ENCODE measurements around the gene SNX10. TPM values are rescaled to one million over a fixed set of nuclear protein-coding genes. Genes with fewer than 3 reads are reported as not detected.
A peak's percentile ranks its signal among the peaks of the same experiment; 100 is the strongest.

The SNX10 gene
- polyA plus RNA-seq, 4 donors = 1.3 to 12.4 (median 4.9) TPM

GRCh38 chr7:26397796-26398426 is 106.2 kb downstream of the SNX10 start:
- Histone ChIP-seq H3K27ac (ENCODE audit: low read depth in 1 of 3, low read length in 2 of 3) (peak overlapping the region; percentile 27 to 82 (median 67)), H3K36me3 (ENCODE audit: control insufficient read depth in 3 of 3, insufficient read depth in 2 of 3, low read depth in 1 of 3, low read length in 3 of 3) (no peaks in the 10 kb centered on the region), H3K4me1 (ENCODE audit: control insufficient read depth in 3 of 3, insufficient read depth in 2 of 3, low read depth in 1 of 3, low read length in 2 of 3) (peaks cover 0 to 12% (median 0%) of the 10 kb centered on the region in 3 donors), H3K27me3 (ENCODE audit: control insufficient read depth in 3 of 3, insufficient read depth in 3 of 3, low read length in 3 of 3) (peaks cover 0 to 1% (median 0%) of the 10 kb centered on the region in 3 donors), H3K4me3 (ENCODE audit: low read depth in 1 of 3, low read length in 3 of 3) (peak overlapping the region; percentile 58 to 82 (median 71)), H3K9me3 (ENCODE audit: control insufficient read depth in 2 of 2, insufficient read depth in 1 of 2, low read depth in 1 of 2, low read length in 1 of 2) (no peaks in the 10 kb centered on the region)
- FAIRE-seq (no peak), DNase-seq (peak; percentile 3 to 80)
- WGBS, 3 donors = 2 to 3% (median 3%) methylated on average over 32 to 38 of the region's 38 CpGs

- Histone ChIP-seq H3K27me3 (ENCODE audit: control insufficient read depth in 3 of 3, insufficient read depth in 3 of 3, low read length in 3 of 3) (peaks cover 0 to 1% (median 0%) of the 10 kb centered on the region in 3 donors), H3K4me1 (ENCODE audit: control insufficient read depth in 3 of 3, insufficient read depth in 2 of 3, low read depth in 1 of 3, low read length in 2 of 3) (peaks cover 0 to 12% (median 0%) of the 10 kb centered on the region in 3 donors), H3K27ac (ENCODE audit: low read depth in 1 of 3, low read length in 2 of 3) (peak overlapping the region in 2 of 3 donors; percentile 81 to 82), H3K9me3 (ENCODE audit: control insufficient read depth in 2 of 2, insufficient read depth in 1 of 2, low read depth in 1 of 2, low read length in 1 of 2) (no peaks in the 10 kb centered on the region), H3K4me3 (ENCODE audit: low read depth in 1 of 3, low read length in 3 of 3) (peak overlapping the region; percentile 58 to 82 (median 71)), H3K36me3 (ENCODE audit: control insufficient read depth in 3 of 3, insufficient read depth in 2 of 3, low read depth in 1 of 3, low read length in 3 of 3) (no peaks in the 10 kb centered on the region)
- DNase-seq (peak in 1 of 2 donors; percentile 81), FAIRE-seq (no peak)
- 0% methylated on average over 19 to 36 of the region's 36 CpGs for WGBS, 3 donors
Measured at GRCh38 chr7:26398427-26398755, 106.7 kb downstream of the SNX10 start.

DNA sequence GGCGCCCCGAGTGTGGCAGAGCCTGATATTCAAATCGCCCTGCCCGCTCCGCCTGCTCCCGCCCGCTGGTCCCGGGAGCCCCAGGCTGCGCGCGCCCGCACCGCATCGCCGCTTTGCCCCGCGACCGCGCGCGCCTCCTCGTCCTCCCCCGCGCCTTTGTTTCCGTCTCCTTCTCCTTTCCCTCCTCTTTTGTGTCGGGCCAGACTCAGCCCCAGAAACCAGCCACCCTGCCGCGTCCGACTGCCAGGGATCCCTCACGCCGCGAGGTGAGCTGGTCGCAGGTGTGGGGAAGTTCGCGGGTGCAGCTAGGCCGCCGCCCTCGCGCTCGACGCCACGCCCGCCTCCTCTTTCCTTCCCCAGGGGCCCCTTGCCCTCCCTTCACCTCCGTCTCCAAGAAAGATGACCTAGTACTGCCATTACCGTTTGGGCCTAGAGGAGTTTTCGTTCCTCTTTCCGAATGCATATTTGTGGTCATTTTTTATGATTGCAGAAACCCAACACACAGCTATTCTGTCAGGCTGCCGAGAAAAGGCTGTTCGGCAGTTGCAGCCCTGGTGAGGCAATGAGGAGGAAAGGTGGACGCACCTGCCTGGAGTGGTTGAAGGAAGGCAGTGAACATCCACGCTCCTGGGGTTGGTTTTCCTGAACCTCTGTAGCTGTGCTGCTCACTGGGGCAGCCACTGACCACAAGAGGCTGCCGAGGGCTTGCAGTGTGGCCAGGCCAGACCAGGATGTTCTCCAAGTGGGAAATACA is 107.3 kb downstream of the SNX10 start:
- FAIRE-seq (no peak), DNase-seq (peak in 1 of 2 donors; percentile 13)
- H3K9me3 ChIP-seq (ENCODE audit: control insufficient read depth in 2 of 2, insufficient read depth in 1 of 2, low read depth in 1 of 2, low read length in 1 of 2) = no peaks in the 10 kb centered on the region
- peak overlapping the region in 2 of 3 donors; percentile 19 to 81 for H3K27ac ChIP-seq (ENCODE audit: low read depth in 1 of 3, low read length in 2 of 3)
- 0 to 2% (median 1%) methylated on average over 40 to 52 of the region's 52 CpGs for WGBS, 3 donors
- peaks cover 0 to 12% (median 0%) of the 10 kb centered on the region in 3 donors for H3K4me1 ChIP-seq (ENCODE audit: control insufficient read depth in 3 of 3, insufficient read depth in 2 of 3, low read depth in 1 of 3, low read length in 2 of 3)
- H3K36me3 ChIP-seq (ENCODE audit: control insufficient read depth in 3 of 3, insufficient read depth in 2 of 3, low read depth in 1 of 3, low read length in 3 of 3) = no peaks in the 10 kb centered on the region
- H3K4me3 ChIP-seq (ENCODE audit: low read depth in 1 of 3, low read length in 3 of 3) = peak overlapping the region; percentile 58 to 82 (median 71)
- peaks cover 0 to 1% (median 0%) of the 10 kb centered on the region in 3 donors for H3K27me3 ChIP-seq (ENCODE audit: control insufficient read depth in 3 of 3, insufficient read depth in 3 of 3, low read length in 3 of 3)

DNA sequence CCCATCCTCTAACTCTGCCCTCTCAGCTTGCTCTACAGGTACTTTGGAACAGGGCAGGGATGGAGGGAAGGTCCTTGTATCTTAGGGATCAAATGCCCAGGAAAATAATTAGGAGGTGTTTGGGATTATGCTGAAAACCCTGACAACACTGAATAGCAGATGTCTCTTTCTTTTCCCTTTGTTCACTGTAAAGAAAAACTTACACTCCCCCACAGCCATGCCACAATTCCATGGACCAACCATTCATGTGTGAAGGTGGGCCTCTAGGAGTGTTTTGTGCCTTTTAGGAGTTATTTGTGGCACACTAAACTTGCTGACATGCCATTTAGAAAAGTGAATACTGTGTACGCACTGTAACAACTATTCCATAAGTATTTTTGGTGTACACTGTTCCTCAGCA is 108.1 kb downstream of the SNX10 start:
- WGBS, 3 donors = 89 to 97% (median 94%) methylated on average over 1 of the region's 1 CpG
- FAIRE-seq (no peak), DNase-seq (no peak)
- peaks cover 0 to 1% (median 0%) of the 10 kb centered on the region in 3 donors for H3K27me3 ChIP-seq (ENCODE audit: control insufficient read depth in 3 of 3, insufficient read depth in 3 of 3, low read length in 3 of 3)
- H3K4me1 ChIP-seq (ENCODE audit: control insufficient read depth in 3 of 3, insufficient read depth in 2 of 3, low read depth in 1 of 3, low read length in 2 of 3) = peaks cover 0 to 12% (median 0%) of the 10 kb centered on the region in 3 donors
- H3K9me3 ChIP-seq (ENCODE audit: control insufficient read depth in 2 of 2, insufficient read depth in 1 of 2, low read depth in 1 of 2, low read length in 1 of 2) = no peaks in the 10 kb centered on the region
- no peak overlapping the region for H3K4me3 ChIP-seq (ENCODE audit: low read depth in 1 of 3, low read length in 3 of 3)
- no peaks in the 10 kb centered on the region for H3K36me3 ChIP-seq (ENCODE audit: control insufficient read depth in 3 of 3, insufficient read depth in 2 of 3, low read depth in 1 of 3, low read length in 3 of 3)
- H3K27ac ChIP-seq (ENCODE audit: low read depth in 1 of 3, low read length in 2 of 3) = peak overlapping the region in 1 of 3 donors; percentile 81

DNA sequence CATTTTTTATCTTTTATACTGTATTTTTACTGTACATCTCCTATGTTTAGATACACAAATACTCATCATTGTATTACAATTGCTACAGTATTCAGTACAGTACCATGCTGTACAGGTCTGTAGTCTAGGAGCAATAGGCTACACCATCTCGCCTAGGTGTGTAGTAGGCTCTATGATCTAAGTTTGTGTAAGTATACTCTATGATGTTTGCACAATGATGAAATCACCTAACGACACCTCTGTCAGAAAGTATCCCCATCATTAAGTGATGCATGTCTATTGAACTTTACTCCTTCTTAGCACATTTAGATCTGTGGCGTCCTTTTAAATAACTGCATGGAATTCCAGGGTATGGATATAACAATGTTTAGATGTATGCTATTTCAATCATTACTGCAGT is 112.0 kb downstream of the SNX10 start:
- 41 to 76% (median 66%) methylated on average over 3 of the region's 3 CpGs for WGBS, 3 donors
- H3K27ac ChIP-seq (ENCODE audit: low read depth in 1 of 3, low read length in 2 of 3) = no peak overlapping the region
- DNase-seq (peak in 1 of 2 donors; percentile 32), FAIRE-seq (no peak)
- no peak overlapping the region for H3K4me3 ChIP-seq (ENCODE audit: low read depth in 1 of 3, low read length in 3 of 3)
- no peaks in the 10 kb centered on the region for H3K9me3 ChIP-seq (ENCODE audit: control insufficient read depth in 2 of 2, insufficient read depth in 1 of 2, low read depth in 1 of 2, low read length in 1 of 2)
- no peaks in the 10 kb centered on the region for H3K36me3 ChIP-seq (ENCODE audit: control insufficient read depth in 3 of 3, insufficient read depth in 2 of 3, low read depth in 1 of 3, low read length in 3 of 3)
- peaks cover 0 to 1% (median 0%) of the 10 kb centered on the region in 3 donors for H3K27me3 ChIP-seq (ENCODE audit: control insufficient read depth in 3 of 3, insufficient read depth in 3 of 3, low read length in 3 of 3)
- peaks cover 0 to 5% (median 0%) of the 10 kb centered on the region in 3 donors for H3K4me1 ChIP-seq (ENCODE audit: control insufficient read depth in 3 of 3, insufficient read depth in 2 of 3, low read depth in 1 of 3, low read length in 2 of 3)

DNA sequence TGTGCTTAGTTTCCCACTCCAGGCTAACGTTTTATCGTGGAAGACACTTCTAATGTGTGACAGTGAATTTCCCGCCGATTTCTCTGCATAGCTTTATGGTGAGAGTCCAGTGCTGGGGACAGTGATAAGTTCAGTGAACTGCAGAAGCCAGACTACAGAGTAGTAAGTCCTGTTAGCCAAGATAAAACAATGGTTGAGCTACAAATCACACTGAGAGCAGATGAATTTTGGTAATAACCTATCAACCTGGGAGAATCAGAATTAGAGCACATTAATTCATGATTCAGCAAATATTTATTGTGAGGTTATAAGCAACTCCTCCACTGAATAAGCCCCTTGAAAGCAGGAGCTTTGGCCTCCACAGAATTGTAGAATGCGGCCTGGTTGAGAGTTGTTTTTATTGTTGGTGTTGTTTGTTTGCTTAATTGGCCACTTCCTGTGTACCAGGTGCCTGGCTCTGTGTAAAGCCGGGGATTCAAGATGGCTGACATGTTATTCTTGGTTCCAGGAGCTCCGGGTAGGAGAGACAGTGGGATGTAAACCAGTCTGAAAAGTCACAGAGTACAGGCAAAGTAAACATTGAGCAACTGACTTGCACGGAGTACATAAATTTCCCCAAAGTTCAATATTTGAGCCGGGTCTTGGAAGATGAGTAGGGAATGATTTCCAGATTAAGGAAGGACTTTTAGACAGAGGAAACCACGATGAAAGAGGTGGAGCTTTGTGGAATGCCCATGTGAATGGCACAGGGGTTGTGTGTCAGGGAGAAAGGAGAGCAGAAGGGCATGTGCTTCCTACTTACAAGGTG is 112.7 kb downstream of the SNX10 start:
- no peak overlapping the region for H3K27ac ChIP-seq (ENCODE audit: low read depth in 1 of 3, low read length in 2 of 3)
- WGBS, 3 donors = 66 to 78% (median 77%) methylated on average over 10 of the region's 10 CpGs
- H3K4me1 ChIP-seq (ENCODE audit: control insufficient read depth in 3 of 3, insufficient read depth in 2 of 3, low read depth in 1 of 3, low read length in 2 of 3) = peaks cover 0 to under 1% (median 0%) of the 10 kb centered on the region in 3 donors
- H3K4me3 ChIP-seq (ENCODE audit: low read depth in 1 of 3, low read length in 3 of 3) = no peak overlapping the region
- H3K9me3 ChIP-seq (ENCODE audit: control insufficient read depth in 2 of 2, insufficient read depth in 1 of 2, low read depth in 1 of 2, low read length in 1 of 2) = no peaks in the 10 kb centered on the region
- peak in 1 of 2 donors; percentile 9 for DNase-seq
- H3K27me3 ChIP-seq (ENCODE audit: control insufficient read depth in 3 of 3, insufficient read depth in 3 of 3, low read length in 3 of 3) = no peaks in the 10 kb centered on the region
- no peaks in the 10 kb centered on the region for H3K36me3 ChIP-seq (ENCODE audit: control insufficient read depth in 3 of 3, insufficient read depth in 2 of 3, low read depth in 1 of 3, low read length in 3 of 3)
- no peak for FAIRE-seq

GRCh38 chr7:26406433-26406832 is 114.8 kb downstream of the SNX10 start:
- H3K4me3 ChIP-seq (ENCODE audit: low read depth in 1 of 3, low read length in 3 of 3) = no peak overlapping the region
- H3K27me3 ChIP-seq (ENCODE audit: control insufficient read depth in 3 of 3, insufficient read depth in 3 of 3, low read length in 3 of 3) = no peaks in the 10 kb centered on the region
- no peaks in the 10 kb centered on the region for H3K4me1 ChIP-seq (ENCODE audit: control insufficient read depth in 3 of 3, insufficient read depth in 2 of 3, low read depth in 1 of 3, low read length in 2 of 3)
- no peaks in the 10 kb centered on the region for H3K36me3 ChIP-seq (ENCODE audit: control insufficient read depth in 3 of 3, insufficient read depth in 2 of 3, low read depth in 1 of 3, low read length in 3 of 3)
- FAIRE-seq (no peak), DNase-seq (no peak)
- H3K27ac ChIP-seq (ENCODE audit: low read depth in 1 of 3, low read length in 2 of 3) = no peak overlapping the region
- 67 to 95% (median 76%) methylated on average over 2 of the region's 2 CpGs for WGBS, 3 donors
- H3K9me3 ChIP-seq (ENCODE audit: control insufficient read depth in 2 of 2, insufficient read depth in 1 of 2, low read depth in 1 of 2, low read length in 1 of 2) = no peaks in the 10 kb centered on the region
